Nephron progenitor cell (in vitro differentiated cells): ENCODE results near the gene SPECC1L.
A peak's percentile ranks its signal among the peaks of the same experiment; 100 is the strongest.

Experiments used
- DNase-seq: peaks from one replicate; pipeline ENCODE4 v3.0.0; 2021
- H3K27ac Mint-ChIP-seq: 2 replicates; pipeline ENCODE4 v1.8.0; 2021; ENCODE audit warnings: mild to moderate bottlenecking, moderate library complexity, mixed read lengths
- H3K27me3 Mint-ChIP-seq: 2 replicates; pipeline ENCODE4 v1.8.0; 2021; ENCODE audit warnings: mild to moderate bottlenecking, low read depth, mixed read lengths; ENCODE audit not compliant: poor library complexity
- H3K36me3 Mint-ChIP-seq: 2 replicates; pipeline ENCODE4 v1.8.0; 2021; ENCODE audit warnings: low read depth, mixed read lengths
- H3K4me1 Mint-ChIP-seq: 2 replicates; pipeline ENCODE4 v1.8.0; 2021; ENCODE audit warnings: mixed read lengths
- H3K4me3 Mint-ChIP-seq: 2 replicates; pipeline ENCODE4 v1.8.0; 2021; ENCODE audit warnings: mild to moderate bottlenecking, moderate library complexity, mixed read lengths
- H3K9me3 Mint-ChIP-seq: 2 replicates; pipeline ENCODE4 v1.8.0; 2021; ENCODE audit warnings: mild to moderate bottlenecking, moderate library complexity, mixed read lengths
- CTCF ChIP-seq: fragments of 200-600 bp; sonication (generic); IDR thresholded peaks from 2 replicates; pipeline ENCODE4 v1.5.0; 2021; ENCODE audit warnings: antibody characterized with exemption

The SPECC1L gene

GRCh38 chr22:24321999-24322398 is 51.4 kb downstream of the SPECC1L start:
- peaks cover 18% of the 10 kb centered on the region for H3K9me3 Mint-ChIP-seq
- H3K27ac Mint-ChIP-seq = peak overlapping the region; percentile 87
- H3K4me3 Mint-ChIP-seq = no peak overlapping the region
- no peaks in the 10 kb centered on the region for H3K27me3 Mint-ChIP-seq
- H3K36me3 Mint-ChIP-seq = peaks cover 69% of the 10 kb centered on the region
- TF ChIP-seq CTCF = no peak
- DNase-seq = no peak
- no peaks in the 10 kb centered on the region for H3K4me1 Mint-ChIP-seq

- no peak for TF ChIP-seq CTCF
- peaks cover 18% of the 10 kb centered on the region for H3K9me3 Mint-ChIP-seq
- DNase-seq = no peak
- H3K36me3 Mint-ChIP-seq = peaks cover 69% of the 10 kb centered on the region
- no peaks in the 10 kb centered on the region for H3K4me1 Mint-ChIP-seq
- H3K4me3 Mint-ChIP-seq = no peak overlapping the region
- peak overlapping the region; percentile 87 for H3K27ac Mint-ChIP-seq
- H3K27me3 Mint-ChIP-seq = no peaks in the 10 kb centered on the region
These were observed 51.9 kb downstream of the SPECC1L start for GRCh38 chr22:24322522-24322921.

GRCh38 chr22:24323233-24323632 is 52.6 kb downstream of the SPECC1L start:
- Mint-ChIP-seq H3K4me1 (no peaks in the 10 kb centered on the region), H3K27me3 (no peaks in the 10 kb centered on the region)
- no peak for DNase-seq

GRCh38 chr22:24323695-24324094 is 53.1 kb downstream of the SPECC1L start:
- Mint-ChIP-seq H3K36me3 (peaks cover 61% of the 10 kb centered on the region), H3K4me1 (no peaks in the 10 kb centered on the region), H3K27ac (no peak overlapping the region), H3K27me3 (no peaks in the 10 kb centered on the region), H3K4me3 (no peak overlapping the region), H3K9me3 (peaks cover 9% of the 10 kb centered on the region)
- no peak for TF ChIP-seq CTCF
- no peak for DNase-seq

More at GRCh38 chr22:24323233-24323632, 52.6 kb downstream of the SPECC1L start:
- H3K27ac Mint-ChIP-seq = no peak overlapping the region
- H3K9me3 Mint-ChIP-seq = peaks cover 14% of the 10 kb centered on the region
- TF ChIP-seq CTCF = no peak
- no peak overlapping the region for H3K4me3 Mint-ChIP-seq
- H3K36me3 Mint-ChIP-seq = peaks cover 62% of the 10 kb centered on the region

GRCh38 chr22:24324137-24324536 is 53.5 kb downstream of the SPECC1L start:
- Mint-ChIP-seq H3K27me3 (no peaks in the 10 kb centered on the region), H3K9me3 (peaks cover 5% of the 10 kb centered on the region), H3K27ac (no peak overlapping the region), H3K36me3 (peaks cover 61% of the 10 kb centered on the region), H3K4me1 (no peaks in the 10 kb centered on the region), H3K4me3 (no peak overlapping the region)
- no peak for DNase-seq
- TF ChIP-seq CTCF = no peak

GRCh38 chr22:24325105-24325757 is 54.6 kb downstream of the SPECC1L start:
- H3K9me3 Mint-ChIP-seq = no peaks in the 10 kb centered on the region
- no peaks in the 10 kb centered on the region for H3K27me3 Mint-ChIP-seq
- TF ChIP-seq CTCF = peak; percentile 38
- H3K4me3 Mint-ChIP-seq = no peak overlapping the region
- H3K27ac Mint-ChIP-seq = peak overlapping the region; percentile 48
- H3K36me3 Mint-ChIP-seq = peaks cover 60% of the 10 kb centered on the region
- H3K4me1 Mint-ChIP-seq = no peaks in the 10 kb centered on the region
- no peak for DNase-seq
